ENCODE data around the gene TBL1XR1.

The TBL1XR1 gene

DNA sequence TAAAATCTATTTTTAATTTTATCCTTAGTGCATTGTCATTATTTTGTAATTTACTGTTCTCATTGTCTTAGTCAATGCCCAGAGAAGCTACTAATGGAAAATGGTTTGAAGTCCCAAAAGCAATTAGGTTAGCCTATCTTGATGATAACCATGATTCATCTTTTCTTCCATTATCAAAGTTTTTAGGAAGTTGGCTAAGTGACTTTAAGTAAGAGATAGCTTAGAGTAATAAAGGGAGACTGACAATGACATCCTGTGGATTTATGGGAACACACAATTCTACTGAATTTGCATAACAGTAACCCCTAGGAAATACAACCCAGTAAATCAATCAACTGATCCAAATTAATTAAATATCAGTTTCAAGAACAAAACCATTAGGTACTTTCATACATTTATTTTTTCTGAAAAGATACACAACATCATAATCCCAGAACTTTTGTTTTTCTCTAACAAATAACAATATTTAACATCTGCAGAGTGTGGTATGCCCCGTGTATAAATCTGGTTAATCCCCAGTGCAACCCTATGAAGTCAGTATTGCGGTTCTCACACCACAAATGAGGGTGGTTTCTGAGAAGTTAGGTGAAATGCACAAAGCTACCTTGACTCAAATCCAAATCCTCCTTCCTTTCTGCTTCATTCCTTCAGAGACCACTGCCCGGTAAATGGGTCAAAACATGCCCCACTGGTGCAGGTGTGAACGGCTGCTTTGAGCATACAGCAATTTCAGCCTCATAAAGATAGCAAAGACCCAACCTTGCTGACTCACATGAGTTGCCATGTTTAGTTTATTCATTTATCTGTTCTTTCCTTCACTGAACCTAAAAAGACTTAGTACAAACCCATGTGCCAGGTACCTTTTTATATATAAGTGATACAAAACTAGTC, 202.1 kb downstream of the TBL1XR1 start:
- no peak for DNase-seq

- DNase-seq: no peak
Measured at GRCh38 chr3:176994393-176994792, 202.9 kb downstream of the TBL1XR1 start.

GRCh38 chr3:176992978-176993377, 204.3 kb downstream of the TBL1XR1 start:
- DNase-seq: no peak

DNA sequence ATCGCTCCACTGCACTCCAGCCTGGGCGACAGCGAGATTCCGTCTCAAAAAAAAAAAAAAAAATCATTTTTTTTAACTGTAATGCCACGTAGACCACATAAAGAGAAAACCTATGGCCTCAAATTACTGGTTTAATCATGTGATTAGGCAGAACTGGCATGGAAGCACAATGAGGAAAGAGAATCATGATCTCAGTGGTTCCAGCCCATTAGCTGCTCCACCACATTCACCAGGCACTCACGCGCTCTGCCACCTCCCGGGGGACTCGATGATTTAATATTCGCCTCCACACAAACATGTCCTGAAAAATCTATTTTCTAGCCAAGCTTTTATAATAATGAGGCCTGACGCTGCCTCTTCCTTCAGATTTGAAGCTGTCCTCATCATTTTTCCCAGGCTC, 204.7 kb downstream of the TBL1XR1 start:
- DNase-seq: no peak

- no peak for DNase-seq
Measured at GRCh38 chr3:176988795-176989194, 208.5 kb downstream of the TBL1XR1 start.

DNA sequence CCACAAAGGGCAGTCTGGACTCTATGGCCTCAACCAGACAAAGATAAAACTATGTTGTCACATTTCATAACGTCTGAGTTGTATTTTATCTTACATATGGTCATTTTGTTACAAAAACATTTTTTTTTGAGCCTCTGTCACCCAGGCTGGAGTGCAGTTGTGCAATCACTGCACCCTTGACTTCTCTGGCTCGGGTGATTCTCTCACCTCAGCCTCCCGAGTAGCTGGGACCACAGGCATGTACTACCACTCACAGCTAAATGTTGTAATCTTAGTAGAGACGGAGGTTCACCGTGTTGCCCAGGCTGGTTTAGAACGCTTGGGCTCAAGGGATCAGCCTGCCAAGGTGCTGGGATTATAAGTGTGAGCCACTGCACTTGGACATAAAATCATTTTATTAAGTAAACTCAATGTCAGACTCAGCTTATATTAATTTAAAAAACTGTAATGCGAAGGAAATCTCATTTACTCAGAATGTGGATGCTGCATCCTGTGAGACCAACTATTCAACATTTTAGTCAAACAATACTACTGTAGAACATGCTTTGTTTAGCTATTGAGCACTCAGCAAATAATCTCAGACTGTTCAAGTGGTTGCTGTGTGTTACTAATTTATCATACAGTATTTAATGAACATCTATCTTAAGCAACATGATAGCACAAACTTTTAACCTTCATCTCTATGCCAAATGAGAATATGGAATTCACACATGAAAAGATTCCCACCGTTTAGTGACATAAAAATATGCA, 209.2 kb downstream of the TBL1XR1 start:
- no peak for DNase-seq

DNA sequence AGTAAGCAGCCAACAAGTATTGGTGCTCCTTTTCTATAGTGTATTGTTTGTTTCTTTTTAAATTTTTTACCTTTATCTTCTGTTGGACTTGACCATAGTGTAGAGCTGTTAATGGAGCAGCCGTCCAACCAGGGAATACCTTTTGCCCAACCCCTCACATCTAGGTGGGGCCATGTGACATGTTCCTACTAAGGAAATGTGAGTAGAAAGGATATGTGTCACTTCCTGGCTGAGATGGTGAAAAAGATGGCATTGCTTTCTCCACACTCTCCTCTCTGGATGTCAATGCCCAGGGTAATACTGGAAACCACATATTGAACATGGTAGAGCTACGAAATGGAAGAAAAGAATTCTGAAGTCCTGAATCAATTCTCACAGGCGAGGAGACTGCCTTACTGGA, 218.8 kb downstream of the TBL1XR1 start:
- DNase-seq: no peak

DNA sequence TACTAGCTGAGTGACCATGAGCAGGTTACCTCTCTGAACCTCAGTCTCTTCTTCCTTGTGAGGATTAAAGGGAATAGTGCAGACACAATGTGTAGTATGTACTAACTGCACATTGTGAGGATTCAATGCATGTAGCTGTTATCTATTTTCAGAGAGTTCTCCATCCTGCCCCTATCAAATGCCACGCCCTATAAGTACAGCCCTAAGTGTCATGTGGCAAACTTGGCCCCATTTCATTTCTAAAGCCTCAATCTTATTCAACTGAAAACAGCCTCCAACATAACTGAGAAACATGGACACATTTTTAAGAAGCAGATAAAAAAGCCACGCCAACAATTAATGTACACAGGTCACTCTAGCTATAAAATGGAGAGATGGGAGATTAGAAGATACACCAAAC, 220.0 kb downstream of the TBL1XR1 start:
- no peak for DNase-seq

DNA sequence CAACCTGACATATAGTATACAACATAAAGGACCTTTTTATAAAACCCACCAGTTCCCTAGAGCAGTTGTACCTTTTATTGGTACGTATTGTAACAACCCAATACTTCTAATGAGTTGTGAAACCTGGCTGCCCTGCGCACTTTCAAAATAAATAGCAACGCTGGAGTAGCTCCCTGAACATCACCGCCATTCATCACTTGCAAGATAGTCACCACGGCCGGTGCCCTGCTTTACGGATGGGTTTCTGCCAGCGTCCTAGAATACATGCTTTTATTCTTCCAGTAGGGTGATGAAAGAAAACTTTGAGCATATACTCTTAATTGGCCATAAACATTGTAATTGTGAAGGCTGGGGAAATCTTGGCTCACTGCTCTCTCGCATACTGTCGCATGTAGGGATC, 220.7 kb downstream of the TBL1XR1 start:
- DNase-seq: no peak

GRCh38 chr3:176974279-176974678, 223.0 kb downstream of the TBL1XR1 start:
- DNase-seq: no peak

DNA sequence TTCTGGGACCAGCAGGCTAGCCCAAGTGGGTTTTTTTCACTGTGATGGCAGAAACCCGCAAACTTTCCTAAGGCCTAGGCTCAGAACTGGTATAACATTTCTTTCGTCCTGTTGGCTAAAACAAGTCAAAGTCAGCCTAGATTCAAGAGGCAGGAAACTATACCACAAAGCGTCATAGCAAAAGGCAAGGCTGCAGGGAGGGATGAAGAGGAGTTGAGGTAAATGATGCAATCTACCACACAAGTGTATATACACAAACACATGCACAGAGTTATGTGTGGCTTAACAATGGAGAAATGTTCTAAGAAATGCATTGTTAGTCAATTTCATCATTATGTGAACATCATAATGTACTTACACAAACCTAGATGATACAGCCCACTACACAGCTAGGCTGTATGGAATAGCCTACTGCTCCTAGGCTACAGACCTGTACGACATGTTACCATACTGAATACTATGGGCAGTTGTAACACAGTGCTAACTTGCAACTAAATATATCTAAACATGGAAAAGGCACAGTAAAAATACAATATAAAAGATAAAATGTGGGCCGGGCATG, 225.6 kb downstream of the TBL1XR1 start:
- DNase-seq: no peak

GRCh38 chr3:176970770-176971169, 226.5 kb downstream of the TBL1XR1 start:
- no peak for DNase-seq

GRCh38 chr3:176969506-176969905, 227.8 kb downstream of the TBL1XR1 start:
- no peak for DNase-seq

Measured in stimulated activated naive CD4-positive, alpha-beta T cell treated with Interleukin-2 at 50 U/mL for 16 hours (primary cell).